ENCODE results near the gene DNAJC6.
"Not testable (repeated sequence)": the region's sequence is repeated elsewhere in the genome, so short reads cannot be mapped to it uniquely, and the experiment has no call there.

The DNAJC6 gene

DNA sequence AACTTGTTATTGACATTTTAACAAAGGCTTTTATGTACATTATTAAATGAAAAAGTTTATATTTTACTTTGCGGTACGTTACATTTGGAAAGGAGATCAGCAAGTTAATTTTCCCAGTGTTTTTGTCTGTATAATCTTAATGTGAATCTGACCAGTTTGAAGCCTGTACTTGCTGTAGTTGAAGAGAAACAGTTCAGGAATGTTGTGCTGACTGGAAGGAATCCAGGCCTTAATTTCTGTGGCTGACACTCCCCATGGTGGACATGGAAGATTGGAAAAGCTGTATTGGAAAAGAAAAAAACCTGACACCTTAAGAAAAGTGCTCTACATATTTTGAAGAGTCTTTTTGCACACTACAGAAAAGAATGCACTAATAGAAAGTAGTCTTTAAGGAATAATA, 126.6 kb downstream of the DNAJC6 start:
- no peak for DNase-seq

DNA sequence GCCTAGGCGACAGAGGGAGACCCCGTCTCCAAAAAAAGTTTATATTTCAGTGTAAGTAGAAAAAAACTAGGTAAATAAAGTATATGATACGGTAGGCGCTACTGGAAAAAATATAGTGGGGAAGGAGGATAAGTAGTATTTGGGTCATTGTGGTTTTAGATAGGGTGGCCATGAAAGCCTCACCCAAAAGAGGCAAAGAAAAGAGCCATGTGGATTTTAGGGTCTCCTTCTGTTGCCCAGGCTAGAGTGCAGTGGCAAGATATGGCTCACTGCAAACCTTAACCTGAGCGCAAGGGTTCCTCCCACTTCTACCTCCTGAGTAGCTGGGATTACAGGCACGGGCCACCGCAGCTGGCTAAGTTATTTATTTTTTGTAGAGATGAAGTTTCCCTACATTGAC, 128.3 kb downstream of the DNAJC6 start:
- no peak for DNase-seq

DNA sequence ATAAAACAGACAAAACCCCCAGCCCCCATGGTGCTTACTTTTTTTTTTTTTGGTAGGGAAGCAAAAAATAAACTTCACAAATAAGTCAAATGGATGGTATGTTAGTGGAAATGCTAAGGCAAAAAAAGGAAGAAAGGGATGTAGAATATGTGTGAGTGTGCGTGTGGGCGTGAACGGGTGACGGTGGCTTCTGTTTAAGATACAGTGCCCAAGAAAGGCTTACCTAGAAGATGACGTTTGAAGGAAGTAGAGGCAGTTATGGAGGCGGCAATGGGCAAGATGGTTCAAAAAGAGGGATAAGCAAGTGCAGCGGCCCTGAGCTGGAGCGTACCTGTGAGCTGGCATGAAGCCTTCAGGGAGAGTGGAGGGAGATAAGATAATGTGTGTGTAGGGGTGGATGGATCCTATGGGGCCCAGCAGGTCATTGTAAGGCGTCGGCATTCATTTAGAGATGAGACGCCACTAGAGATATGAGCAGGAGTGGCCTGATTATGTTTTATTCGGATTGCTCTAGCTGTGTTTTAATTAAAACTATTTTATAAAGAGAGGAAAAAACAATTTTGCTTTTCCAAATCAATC, 131.1 kb downstream of the DNAJC6 start:
- no peak for DNase-seq

DNA sequence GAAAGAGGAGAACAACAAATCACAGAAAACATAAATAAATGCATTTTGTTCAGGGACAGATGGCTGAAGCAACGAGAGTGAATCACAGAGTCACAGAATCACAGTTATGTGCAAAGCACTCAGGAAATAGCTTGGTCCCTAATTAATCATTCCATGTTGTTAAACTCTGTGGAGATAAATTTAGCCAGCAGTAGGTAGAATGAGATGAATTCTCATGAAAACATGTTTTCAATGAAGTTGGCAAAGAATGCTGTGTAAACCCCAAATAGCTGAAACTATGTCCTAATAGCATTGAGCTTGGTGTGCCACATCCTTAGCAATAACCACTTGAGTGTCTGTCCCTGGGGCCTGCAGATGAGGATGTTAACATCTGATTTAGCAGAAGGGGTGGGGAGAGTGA, 131.6 kb downstream of the DNAJC6 start:
- DNase-seq: no peak

DNA sequence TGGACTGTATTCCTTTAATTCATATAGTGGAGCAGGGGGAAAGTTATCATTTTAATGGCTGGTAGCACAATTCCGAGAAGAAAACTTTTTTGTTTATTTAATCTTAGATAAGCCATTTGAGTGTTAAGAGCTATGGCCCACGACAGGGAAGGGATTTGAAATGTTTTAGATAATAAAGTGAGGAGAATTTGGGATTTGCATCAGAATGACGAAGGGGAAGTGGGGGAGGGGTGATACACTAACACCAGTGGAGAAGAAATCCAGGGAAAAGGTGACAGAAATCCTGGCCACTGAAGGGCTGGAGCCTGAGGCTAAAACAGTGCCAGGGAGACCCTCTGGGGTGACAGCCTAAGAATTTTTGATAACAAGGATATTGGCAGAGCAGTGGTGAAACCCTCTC, 132.1 kb downstream of the DNAJC6 start:
- DNase-seq: no peak

DNA sequence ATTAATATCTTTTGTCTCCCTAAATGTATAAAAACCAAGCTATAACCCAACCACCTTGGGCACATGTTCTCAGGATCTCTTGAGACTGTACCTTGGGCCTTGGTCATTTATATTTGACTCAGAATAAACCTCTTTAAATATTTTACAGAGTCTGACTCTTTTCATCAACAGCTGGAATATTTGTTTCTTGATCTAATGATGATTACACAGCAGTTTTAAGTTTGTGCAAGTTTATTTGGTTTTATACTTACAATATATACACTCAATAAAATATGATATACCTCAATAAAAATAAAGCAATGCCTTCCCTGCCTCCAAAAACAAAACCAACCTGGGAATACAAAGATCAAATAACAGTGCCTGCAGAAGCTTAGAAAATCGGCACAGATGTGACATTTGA, 133.1 kb downstream of the DNAJC6 start:
- no peak for DNase-seq

DNA sequence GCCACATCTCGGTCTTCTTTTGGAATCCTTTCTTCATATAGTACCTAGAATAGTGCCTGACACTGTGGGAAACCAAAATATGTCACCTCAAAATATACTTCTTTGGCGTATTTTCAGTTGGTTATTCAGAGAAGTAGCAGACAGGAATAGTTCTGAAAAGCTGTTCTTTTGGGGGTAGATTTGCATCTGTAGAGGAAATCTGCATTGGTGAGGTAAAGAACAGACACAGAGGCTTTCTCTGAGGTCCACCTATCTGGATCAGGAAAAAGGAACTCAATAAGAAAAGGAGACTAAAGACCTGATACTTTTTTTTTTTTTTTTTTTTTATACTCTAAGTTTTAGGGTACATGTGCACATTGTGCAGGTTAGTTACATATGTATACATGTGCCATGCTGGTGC, 134.3 kb downstream of the DNAJC6 start:
- no peak for DNase-seq

DNA sequence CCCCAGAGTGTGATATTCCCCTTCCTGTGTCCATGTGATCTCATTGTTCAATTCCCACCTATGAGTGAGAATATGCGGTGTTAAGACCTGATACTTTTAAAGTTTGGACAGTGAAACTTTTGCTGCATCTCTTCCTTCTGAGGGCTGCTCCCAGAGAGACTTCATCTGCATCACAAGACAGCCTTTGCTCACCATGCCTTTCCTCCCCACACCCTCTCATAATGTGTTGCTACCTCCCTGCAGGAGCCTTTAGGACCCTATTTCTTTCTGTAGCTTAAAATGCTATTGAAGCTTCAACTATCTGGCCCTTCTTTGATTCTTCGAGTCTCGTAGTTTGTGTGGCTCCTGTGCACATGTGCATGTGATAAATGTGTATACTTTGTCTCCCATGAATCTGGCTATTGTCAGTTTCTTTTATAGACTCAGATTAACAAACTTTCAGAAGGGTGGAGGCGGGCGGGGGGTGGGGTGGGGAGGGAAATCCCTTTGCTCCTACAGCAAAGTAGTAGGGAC, 134.8 kb downstream of the DNAJC6 start:
- no peak for DNase-seq

DNA sequence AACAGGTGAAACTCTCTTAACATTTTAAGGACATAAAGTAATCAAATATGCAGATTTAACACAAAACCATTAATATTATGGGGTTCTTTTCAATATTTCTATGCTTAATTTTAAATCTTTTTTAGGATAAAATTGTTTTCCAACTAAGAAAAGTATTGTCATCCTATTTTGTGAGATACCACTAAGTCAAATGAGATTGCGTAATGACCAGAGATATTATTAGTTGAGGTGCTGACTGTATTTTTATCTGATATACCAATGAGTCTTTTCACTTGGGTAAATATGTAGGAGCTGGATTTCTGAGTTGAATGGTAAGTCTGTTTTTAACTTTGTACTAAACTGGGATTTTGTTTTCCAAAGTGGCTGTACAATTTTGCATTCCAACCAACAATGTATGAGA, 136.5 kb downstream of the DNAJC6 start:
- DNase-seq: no peak

DNA sequence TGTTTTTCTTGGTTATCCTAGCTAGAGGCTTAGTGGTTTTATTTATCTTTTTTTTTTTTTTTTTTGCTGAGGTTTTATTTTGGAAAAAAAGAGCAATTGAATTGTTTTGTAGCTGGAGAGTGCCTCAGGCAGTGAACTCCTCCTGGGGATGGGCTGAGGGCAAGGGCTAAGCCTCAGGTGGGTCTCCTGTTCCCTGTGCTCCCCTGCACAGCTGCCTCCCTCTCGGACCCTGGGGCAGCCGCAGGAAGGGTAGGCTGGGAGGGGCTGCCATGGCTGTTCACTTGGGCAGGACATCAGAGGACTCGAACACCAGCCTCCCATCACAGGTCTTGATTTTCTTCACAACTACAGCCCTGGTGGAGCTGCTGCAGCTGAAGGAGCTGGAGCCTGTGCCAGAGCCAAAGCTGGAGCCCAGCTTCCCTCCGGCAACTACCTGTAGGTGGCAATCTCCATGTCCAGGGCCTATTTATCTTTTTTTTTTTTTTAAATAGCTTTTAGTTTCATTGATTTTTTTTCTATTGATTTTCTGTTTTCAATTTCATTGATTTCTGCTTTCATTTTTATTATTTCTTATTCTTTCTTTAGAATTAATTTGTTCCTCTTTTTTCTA, 140.0 kb downstream of the DNAJC6 start:
- no peak for DNase-seq

DNA sequence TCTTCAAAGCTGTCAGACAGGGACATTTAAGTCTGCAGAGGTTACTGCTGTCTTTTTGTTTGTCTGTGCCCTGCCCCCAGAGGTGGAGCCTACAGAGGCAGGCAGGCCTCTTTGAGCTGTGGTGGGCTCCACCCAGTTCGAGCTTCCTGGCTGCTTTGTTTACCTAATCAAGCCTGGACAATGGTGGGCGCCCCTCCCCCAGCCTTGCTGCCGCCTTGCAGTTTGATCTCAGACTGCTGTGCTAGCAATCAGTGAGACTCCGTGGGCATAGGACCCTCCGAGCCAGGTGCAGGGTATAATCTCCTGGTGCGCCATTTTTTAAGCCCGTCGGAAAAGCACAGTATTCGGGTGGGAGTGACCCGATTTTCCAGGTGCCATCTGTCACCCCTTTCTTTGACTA, 146.3 kb downstream of the DNAJC6 start:
- not testable (repeated sequence) for DNase-seq

DNA sequence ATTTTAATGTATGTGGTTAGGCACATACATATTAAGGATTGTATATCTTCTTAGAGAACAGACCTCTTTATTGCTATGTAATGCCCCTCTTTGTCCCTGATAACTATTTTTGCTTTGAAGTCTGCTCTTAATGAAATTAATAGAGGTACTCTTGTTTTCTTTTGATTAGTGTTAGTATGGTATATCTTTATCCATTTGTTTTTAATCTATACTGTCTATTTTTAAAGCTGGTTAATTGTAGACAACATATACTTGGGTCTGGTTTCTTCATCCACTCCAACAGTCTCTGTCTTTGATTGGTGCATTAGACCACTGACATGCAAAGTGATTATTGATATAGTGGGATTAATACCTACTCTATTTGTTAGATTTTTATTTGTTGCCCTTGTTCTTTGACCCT, 147.1 kb downstream of the DNAJC6 start:
- no peak for DNase-seq

DNA sequence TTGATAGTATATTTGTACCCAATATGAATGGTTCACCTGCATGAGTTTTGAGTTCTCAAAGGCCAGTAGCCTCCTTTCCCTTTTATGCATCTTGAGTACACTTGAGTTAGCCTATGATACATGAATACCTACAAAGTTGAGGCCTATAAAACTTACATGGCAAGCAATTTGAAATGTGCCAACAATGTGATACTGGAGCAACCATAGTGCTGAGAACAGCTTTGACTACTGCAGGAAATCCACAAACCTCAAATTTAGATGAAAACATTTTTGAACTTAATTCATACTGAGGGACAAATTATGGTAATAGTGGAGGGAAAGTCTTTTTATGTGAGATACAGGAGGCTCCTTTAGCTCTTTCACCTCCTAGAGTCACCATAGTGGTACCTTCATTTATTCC, 148.5 kb downstream of the DNAJC6 start:
- no peak for DNase-seq

DNA sequence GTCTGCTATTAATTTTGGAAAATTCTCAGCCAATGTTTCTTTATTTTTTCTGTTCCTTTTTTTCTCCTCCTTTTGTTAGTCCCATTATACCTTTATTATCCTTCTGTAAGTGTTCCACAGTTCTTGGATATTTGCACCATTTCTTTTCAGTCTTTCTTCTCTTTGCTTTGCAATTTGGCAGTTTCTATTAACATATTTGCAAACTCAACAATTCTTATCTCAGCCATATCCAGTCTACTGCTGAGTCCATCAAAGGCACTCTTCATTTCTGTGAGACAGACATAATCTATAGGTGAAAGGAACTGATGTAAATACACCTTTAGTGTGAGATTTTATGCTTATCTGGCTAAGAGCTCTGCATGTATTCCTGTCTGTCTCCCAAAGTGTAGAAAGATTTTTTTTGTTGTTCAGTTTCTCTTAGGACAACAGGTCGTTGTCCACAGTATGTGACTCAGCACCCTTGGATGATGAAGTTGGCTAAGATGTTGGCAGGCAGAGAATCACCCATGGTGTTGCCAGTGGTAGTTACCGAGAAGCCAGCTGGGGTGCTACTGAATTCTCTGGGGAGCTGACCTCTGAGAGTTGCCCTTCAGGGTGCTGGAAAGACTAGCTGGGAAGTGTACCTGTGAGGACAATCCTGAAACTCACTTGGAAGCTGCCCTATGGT, 149.5 kb downstream of the DNAJC6 start:
- DNase-seq: no peak

DNA sequence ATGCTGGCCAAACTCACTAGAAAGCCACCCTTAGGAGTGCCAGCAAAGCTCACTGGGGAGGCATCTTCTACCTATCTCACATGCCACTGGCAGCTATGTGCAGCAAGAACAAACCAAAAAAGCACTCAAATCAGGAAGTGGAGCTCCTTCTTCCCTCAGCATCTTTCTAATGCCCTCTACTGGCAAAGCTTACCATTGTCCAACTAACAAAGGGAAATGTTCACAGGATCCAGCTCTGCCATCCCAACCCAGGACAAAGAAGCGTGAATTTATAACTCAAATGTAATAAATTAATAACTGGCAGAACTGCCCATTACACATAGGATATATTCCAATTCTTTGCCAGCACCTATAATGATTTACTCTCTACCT, 150.0 kb downstream of the DNAJC6 start:
- peak; percentile 24 for DNase-seq

Data from midbrain (tissue), 1 donor.